Keratinocyte (primary cell): ENCODE data around the gene KRT78. TPM values are rescaled to one million over a fixed set of nuclear protein-coding genes. Genes with fewer than 3 reads are reported as not detected.

Experiments used
- DNase-seq: peaks from one replicate; pipeline ENCODE4 v3.0.0-alpha.2; 2011; ENCODE audit warnings: low read depth, missing footprints, low spot score
- FAIRE-seq: peaks from 2 replicates; lab custom pipeline; 2011; peaks lifted over from hg19 to GRCh38; lab: Jason Lieb, UNC
- H2AFZ ChIP-seq: 2 replicates; pipeline ENCODE4 v1.6.0; 2012; ENCODE audit warnings: low read length, control low read depth, inconsistent platforms; ENCODE audit not compliant: control insufficient read depth
- H3K27ac ChIP-seq: 2 replicates; pipeline ENCODE4 v1.5.1; 2011; ENCODE audit warnings: low read length; ENCODE audit not compliant: control insufficient read depth, insufficient read depth
- H3K27me3 ChIP-seq: 3 replicates; pipeline ENCODE4 v1.6.0; 2011; ENCODE audit warnings: low read length; ENCODE audit not compliant: control insufficient read depth, insufficient read depth; ENCODE audit errors: extremely low read depth
- H3K36me3 ChIP-seq, 2 experiments: 2 replicates in 1 of 2; 3 replicates in 1 of 2; pipeline ENCODE4 v1.5.1; 2011; ENCODE audit warnings: low read length in 2 of 2, mild to moderate bottlenecking in 1 of 2; ENCODE audit not compliant: control insufficient read depth in 2 of 2, insufficient read depth in 2 of 2; ENCODE audit errors: extremely low read depth in 1 of 2
- H3K4me1 ChIP-seq: 3 replicates; pipeline ENCODE4 v1.5.1; 2011; ENCODE audit warnings: low read length; ENCODE audit not compliant: control insufficient read depth, insufficient read depth; ENCODE audit errors: extremely low read depth
- H3K4me2 ChIP-seq: 3 replicates; pipeline ENCODE4 v1.6.0; 2011; ENCODE audit warnings: low read depth, low read length; ENCODE audit not compliant: control insufficient read depth, insufficient read depth; ENCODE audit errors: extremely low read depth
- H3K4me3 ChIP-seq, 3 experiments: fragments of 200-600 bp in 1 of 3; sonication (generic) in 1 of 3; 2 replicates in 2 of 3; 3 replicates in 1 of 3; pipeline ENCODE4 v1.5.1; 2011 to 2016; ENCODE audit warnings: low read length in 3 of 3, mild to moderate bottlenecking in 3 of 3, control low read depth in 2 of 3, inconsistent platforms in 1 of 3, low read depth in 1 of 3, mixed read lengths in 1 of 3, mixed run types in 1 of 3, moderate library complexity in 1 of 3; ENCODE audit not compliant: control insufficient read depth in 2 of 3, insufficient read depth in 2 of 3; ENCODE audit errors: extremely low read depth in 1 of 3
- H3K79me2 ChIP-seq: 2 replicates; pipeline ENCODE4 v1.6.0; 2012; ENCODE audit warnings: low read length; ENCODE audit not compliant: control insufficient read depth, insufficient read depth
- H3K9ac ChIP-seq: 3 replicates; pipeline ENCODE4 v1.6.0; 2011; ENCODE audit warnings: low read length; ENCODE audit not compliant: control insufficient read depth, insufficient read depth; ENCODE audit errors: extremely low read depth
- H3K9me1 ChIP-seq: 3 replicates; pipeline ENCODE4 v1.6.0; 2011; ENCODE audit warnings: low read length; ENCODE audit not compliant: control insufficient read depth, insufficient read depth; ENCODE audit errors: extremely low read depth
- H3K9me3 ChIP-seq: 2 replicates; pipeline ENCODE4 v1.5.1; 2012; ENCODE audit warnings: low read depth, low read length; ENCODE audit not compliant: control insufficient read depth
- H4K20me1 ChIP-seq: 3 replicates; pipeline ENCODE4 v1.6.0; 2011; ENCODE audit warnings: low read length; ENCODE audit not compliant: control insufficient read depth, insufficient read depth; ENCODE audit errors: extremely low read depth
- EZH2 ChIP-seq: IDR thresholded peaks from one replicate; pipeline ENCODE4 v1.6.1; 2012; ENCODE audit warnings: inconsistent platforms, mild to moderate bottlenecking, low read length, moderate library complexity
- dilution Hi-C: fragments of 300-500 bp; cut with MboI; formaldehyde crosslinking; loops from one replicate; pipeline ENCODE4 v1.7.0; 2020; ENCODE audit warnings: low sequenced_read_pairs; ENCODE audit not compliant: extremely low pct_ligation_motif_present
- polyA plus RNA-seq, 5 experiments: library from polyadenylated mRNA; depleted of rRNA in 3 of 5; stranded (reverse) in 3 of 5; stranded (forward) in 1 of 5; unstranded in 1 of 5; fragments of >200 nt; gene quantifications; 1 replicate in 1 of 5; 2 replicates in 3 of 5; 3 replicates in 1 of 5; pipeline versions ENCODE4 v1.2.1 to v1.2.3, GENCODE V29; 2011 to 2012; ENCODE audit warnings: missing spikeins in 2 of 5, low read depth in 1 of 5, low replicate concordance in 1 of 5
- TF ChIP-seq, protein P1 (sequence below), 3 experiments: IDR thresholded peaks in 1 of 3; conservative IDR thresholded peaks in 1 of 3; optimal IDR thresholded peaks in 1 of 3; 2 replicates in 2 of 3; 3 replicates in 1 of 3; pipeline versions ENCODE3 to v1.5.1; 2011; ENCODE audit warnings: low read length in 3 of 3, mild to moderate bottlenecking in 3 of 3, moderate library complexity in 2 of 3, control low read depth in 1 of 3, inconsistent platforms in 1 of 3; ENCODE audit not compliant: insufficient read depth in 2 of 3; ENCODE audit errors: extremely low read depth in 1 of 3

Gene KRT78
- polyA plus RNA-seq, 1 donor (not counting 4 experiments of a cell fraction or from before 2014, with no cell fraction given): 0.96 TPM

GRCh38 chr12:52873513-52873831 lies 24.7 kb upstream of the KRT78 start:
- DNase-seq (no peak), FAIRE-seq (no peak)
- TF ChIP-seq, protein P1, sequence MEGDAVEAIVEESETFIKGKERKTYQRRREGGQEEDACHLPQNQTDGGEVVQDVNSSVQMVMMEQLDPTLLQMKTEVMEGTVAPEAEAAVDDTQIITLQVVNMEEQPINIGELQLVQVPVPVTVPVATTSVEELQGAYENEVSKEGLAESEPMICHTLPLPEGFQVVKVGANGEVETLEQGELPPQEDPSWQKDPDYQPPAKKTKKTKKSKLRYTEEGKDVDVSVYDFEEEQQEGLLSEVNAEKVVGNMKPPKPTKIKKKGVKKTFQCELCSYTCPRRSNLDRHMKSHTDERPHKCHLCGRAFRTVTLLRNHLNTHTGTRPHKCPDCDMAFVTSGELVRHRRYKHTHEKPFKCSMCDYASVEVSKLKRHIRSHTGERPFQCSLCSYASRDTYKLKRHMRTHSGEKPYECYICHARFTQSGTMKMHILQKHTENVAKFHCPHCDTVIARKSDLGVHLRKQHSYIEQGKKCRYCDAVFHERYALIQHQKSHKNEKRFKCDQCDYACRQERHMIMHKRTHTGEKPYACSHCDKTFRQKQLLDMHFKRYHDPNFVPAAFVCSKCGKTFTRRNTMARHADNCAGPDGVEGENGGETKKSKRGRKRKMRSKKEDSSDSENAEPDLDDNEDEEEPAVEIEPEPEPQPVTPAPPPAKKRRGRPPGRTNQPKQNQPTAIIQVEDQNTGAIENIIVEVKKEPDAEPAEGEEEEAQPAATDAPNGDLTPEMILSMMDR (optimal IDR thresholded peaks at IDR 0.05 in 1 of 3, IDR thresholded peaks at IDR 0.05 in 1 of 3, conservative IDR thresholded peaks at IDR 0.05 in 1 of 3; ENCODE audit: extremely low read depth in 1 of 3, insufficient read depth in 2 of 3, low read length in 3 of 3): no peak
- no peak for TF ChIP-seq EZH2
- Histone ChIP-seq H3K9me1 (no peaks in the 10 kb centered on the region), H4K20me1 (no peaks in the 10 kb centered on the region), H3K4me2 (peak overlapping the region; percentile 92), H2AFZ (no peak overlapping the region), H3K9ac (peak overlapping the region; percentile 96), H3K4me3 (peak overlapping the region in 2 of 3 experiments; percentile 55), H3K4me1 (peaks cover 91% of the 10 kb centered on the region), H3K36me3 (no peaks in the 10 kb centered on the region), H3K27me3 (no peaks in the 10 kb centered on the region), H3K27ac (peak overlapping the region; percentile 94), H3K9me3 (no peaks in the 10 kb centered on the region), H3K79me2 (no peaks in the 10 kb centered on the region)
- dilution Hi-C loops: no loop called here

DNA sequence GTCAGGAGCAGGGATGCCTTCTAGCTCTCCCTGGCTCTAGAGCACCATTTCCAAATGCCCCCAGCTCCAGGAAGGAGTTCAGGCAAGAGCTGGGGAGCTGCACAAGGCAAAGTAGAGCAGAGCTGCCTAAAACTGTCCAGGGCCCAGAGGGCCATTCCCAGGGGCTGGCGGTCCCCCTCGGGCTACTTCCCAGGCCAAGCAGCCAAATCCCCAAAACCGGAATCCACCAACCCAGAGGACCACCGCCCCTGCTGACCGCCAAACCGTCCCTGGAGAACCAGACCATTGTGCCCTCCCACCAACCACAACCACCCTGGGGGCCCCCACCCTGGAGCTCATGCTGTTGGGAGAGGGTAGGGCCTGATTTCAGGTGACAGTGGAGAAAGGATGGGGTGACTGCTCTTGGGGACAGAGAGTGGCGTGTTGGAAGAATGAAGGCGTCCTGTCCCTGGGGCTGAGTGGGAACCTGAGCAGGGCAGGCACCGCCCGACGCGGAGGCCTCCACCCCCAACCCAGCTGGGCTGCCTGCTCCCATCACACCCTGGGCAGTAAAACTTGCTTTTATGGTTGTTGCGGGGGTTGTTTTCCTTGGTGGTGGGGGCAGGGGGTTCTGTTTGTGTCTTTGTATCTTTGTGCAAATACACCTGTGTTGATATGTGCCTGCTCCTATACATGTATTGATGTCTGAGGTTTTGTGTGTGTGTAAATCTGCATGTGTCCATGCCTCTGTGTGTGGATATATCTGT lies 24.0 kb upstream of the KRT78 start:
- no peak overlapping the region for H3K4me3 ChIP-seq
- H3K36me3 ChIP-seq: no peaks in the 10 kb centered on the region
- H3K4me2 ChIP-seq: peak overlapping the region; percentile 92
- no peaks in the 10 kb centered on the region for H3K79me2 ChIP-seq
- no peak overlapping the region for H2AFZ ChIP-seq
- peak overlapping the region; percentile 96 for H3K9ac ChIP-seq
- H3K9me1 ChIP-seq: no peaks in the 10 kb centered on the region
- H3K4me1 ChIP-seq: peaks cover 89% of the 10 kb centered on the region
- DNase-seq (no peak), FAIRE-seq (no peak)
- no peaks in the 10 kb centered on the region for H4K20me1 ChIP-seq
- no peaks in the 10 kb centered on the region for H3K9me3 ChIP-seq
- H3K27me3 ChIP-seq: no peaks in the 10 kb centered on the region
- dilution Hi-C loops: no loop called here
- H3K27ac ChIP-seq: peak overlapping the region; percentile 94
- no peak for TF ChIP-seq EZH2
- TF ChIP-seq, protein P1 (optimal IDR thresholded peaks at IDR 0.05 in 1 of 3, IDR thresholded peaks at IDR 0.05 in 1 of 3, conservative IDR thresholded peaks at IDR 0.05 in 1 of 3; ENCODE audit: extremely low read depth in 1 of 3, insufficient read depth in 2 of 3, low read length in 3 of 3): no peak
